B cell (primary cell): ENCODE measurements around the gene FILIP1. TPM values are rescaled to one million over a fixed set of nuclear protein-coding genes. Genes with fewer than 3 reads are reported as not detected.

Experiments
- ATAC-seq: fragments of 200-7000 bp; cut with Tn5 transposase; one replicate; pipeline ENCODE4 v1.10.0; 2021; ENCODE audit warnings: low read depth, mild to moderate bottlenecking, moderate number of reproducible peaks, moderate library complexity
- CTCF ChIA-PET: fragments of 350-600 bp; sonication (Branson Sonifier 250); formaldehyde crosslinking; loops from one replicate; lab custom pipeline; 2021; ENCODE audit warnings: antibody characterized with exemption, inconsistent platforms; lab: Charles Lee
- POLR2A ChIA-PET: fragments of 350-600 bp; sonication (Branson Sonifier 250); formaldehyde crosslinking; loops from one replicate; lab custom pipeline; 2021; ENCODE audit warnings: antibody characterized with exemption; lab: Charles Lee
- DNase-seq: peaks from one replicate; pipeline ENCODE4 v3.0.0; 2013
- H2AFZ ChIP-seq: 2 replicates; pipeline ENCODE4 v1.6.1; 2012; ENCODE audit warnings: mild to moderate bottlenecking, low read depth, low read length; ENCODE audit not compliant: insufficient read depth, poor library complexity, severe bottlenecking
- H3K27ac ChIP-seq, 2 donors: 1 replicate in 1 of 2; 2 replicates in 1 of 2; pipeline ENCODE4 v1.5.1; 2012 to 2013; ENCODE audit warnings: low read length in 2 of 2, mild to moderate bottlenecking in 2 of 2, moderate library complexity in 1 of 2
- H3K27me3 ChIP-seq, 4 experiments: fragments of 200-600 bp in 1 of 4; sonication (generic) in 1 of 4; replicated peaks in 1 of 4; 1 replicate in 2 of 4; 2 replicates in 2 of 4; pipeline versions ENCODE4 v1.6.1 to v1.7.0; 2013 to 2016; ENCODE audit warnings: low read length in 3 of 4, mild to moderate bottlenecking in 2 of 4, mixed read lengths in 1 of 4, moderate library complexity in 1 of 4; ENCODE audit not compliant: insufficient read depth in 4 of 4, control insufficient read depth in 3 of 4; ENCODE audit errors: control extremely low read depth in 1 of 4
- H3K36me3 ChIP-seq, 2 experiments: replicated peaks in 1 of 2; 1 replicate in 1 of 2; 2 replicates in 1 of 2; pipeline versions ENCODE4 v1.6.1 to v1.7.1; 2013; ENCODE audit warnings: low read length in 1 of 2; ENCODE audit not compliant: insufficient read depth in 2 of 2, control insufficient read depth in 1 of 2; ENCODE audit errors: control extremely low read depth in 1 of 2, extremely low read depth in 1 of 2
- H3K4me1 ChIP-seq, 2 donors: fragments of 200-600 bp in 1 of 2; sonication (generic) in 1 of 2; 1 replicate in 1 of 2; 2 replicates in 1 of 2; pipeline versions ENCODE4 v1.5.1 to v1.6.1; 2013 to 2017; ENCODE audit warnings: low read length in 2 of 2; ENCODE audit not compliant: control insufficient read depth in 2 of 2, insufficient read depth in 2 of 2
- H3K4me2 ChIP-seq: replicated peaks from 2 replicates; pipeline ENCODE3; 2012; ENCODE audit warnings: mild to moderate bottlenecking, low read depth, low read length; ENCODE audit not compliant: poor library complexity, severe bottlenecking
- H3K4me3 ChIP-seq, 5 experiments: fragments of 200-600 bp in 1 of 5; sonication (generic) in 1 of 5; 1 replicate in 3 of 5; 2 replicates in 2 of 5; pipeline versions ENCODE4 v1.5.1 to v1.7.0; 2011 to 2016; ENCODE audit warnings: low read length in 4 of 5, mild to moderate bottlenecking in 4 of 5, low read depth in 2 of 5, control low read depth in 1 of 5, moderate library complexity in 1 of 5; ENCODE audit not compliant: insufficient read depth in 1 of 5; ENCODE audit errors: control extremely low read depth in 1 of 5, extremely low read depth in 1 of 5
- H3K79me2 ChIP-seq: fragments of 200-600 bp; sonication (generic); one replicate; pipeline ENCODE4 v1.6.0; 2016; ENCODE audit warnings: low read length; ENCODE audit not compliant: control insufficient read depth, insufficient read depth
- H3K9ac ChIP-seq: fragments of 200-600 bp; sonication (generic); 2 replicates; pipeline ENCODE4 v1.6.1; 2017; ENCODE audit warnings: mild to moderate bottlenecking, low read length, moderate library complexity
- H3K9me3 ChIP-seq, 3 donors: one replicate each; pipeline versions ENCODE4 v1.6.1 to v1.7.1; 2013; ENCODE audit warnings: low read length in 2 of 3; ENCODE audit not compliant: control insufficient read depth in 2 of 3, insufficient read depth in 1 of 3; ENCODE audit errors: control extremely low read depth in 1 of 3
- H4K20me1 ChIP-seq: 2 replicates; pipeline ENCODE4 v1.6.0; 2012; ENCODE audit warnings: mild to moderate bottlenecking, low read length; ENCODE audit not compliant: insufficient read depth, control insufficient read depth, poor library complexity, severe bottlenecking
- H3K27ac Mint-ChIP-seq: one replicate; pipeline ENCODE4 v1.8.0; 2021; ENCODE audit warnings: mixed read lengths
- H3K27me3 Mint-ChIP-seq: one replicate; pipeline ENCODE4 v1.8.0; 2021; ENCODE audit warnings: mixed read lengths
- H3K4me1 Mint-ChIP-seq: one replicate; pipeline ENCODE4 v1.8.0; 2021; ENCODE audit warnings: mixed read lengths
- H3K4me3 Mint-ChIP-seq: one replicate; pipeline ENCODE4 v1.8.0; 2021; ENCODE audit warnings: mixed read lengths
- H3K9me3 Mint-ChIP-seq: one replicate; pipeline ENCODE4 v1.8.0; 2022; ENCODE audit warnings: mixed read lengths; ENCODE audit not compliant: insufficient read depth
- CTCF ChIP-seq: fragments of 200-600 bp; IDR thresholded peaks from one replicate; pipeline ENCODE4 v1.8.0; 2022; ENCODE audit warnings: antibody characterized with exemption, mild to moderate bottlenecking
- EZH2 ChIP-seq: IDR thresholded peaks from 2 replicates; pipeline ENCODE4 v1.6.1; 2012; ENCODE audit warnings: borderline replicate concordance, low read depth, mild to moderate bottlenecking, moderate library complexity, low read length; ENCODE audit not compliant: insufficient read depth, poor library complexity, severe bottlenecking
- WGBS: methylation state at CpG from one replicate; pipeline ENCODE4 v1.1.5; 2013; ENCODE audit warnings: missing lambda C conversion rate; ENCODE audit not compliant: insufficient coverage; 5-methylcytosine and 5-hydroxymethylcytosine counted together
- intact Hi-C: fragments of 100-400 bp; cut with micrococcal nuclease; formaldehyde crosslinking; loops from one replicate; pipeline ENCODE4 v1.10.0; 2022
- polyA plus RNA-seq: library from polyadenylated mRNA; depleted of rRNA; stranded (reverse); fragments of >200 nt; gene quantifications from 2 replicates; pipeline ENCODE4 v1.2.3, GENCODE V29; 2012
- total RNA-seq, 2 donors: library from RNA; stranded (reverse); fragments of 120-200 nt in 1 of 2; gene quantifications; 1 replicate in 1 of 2; 2 replicates in 1 of 2; pipeline versions ENCODE4 v1.2.3 to v1.2.4, GENCODE V29; 2013 to 2022

FILIP1 gene
- total and polyA plus RNA-seq, 2 donors (not counting 1 experiment from before 2014, with no cell fraction given): not detected

GRCh38 chr6:75525682-75526081 lies 32.1 kb upstream of the FILIP1 start:
- no peak for ATAC-seq
- no peak for DNase-seq
- ChIA-PET POLR2A (no interaction called here), CTCF (interaction anchor here (0.7 to 1.4 kb wide), 4 partner anchors 259 to 315 kb away, joined by 3 to 5 read pairs (median 3); no protein-coding TSS in a partner anchor)
- peaks cover 31% of the 10 kb centered on the region for H3K27me3 Mint-ChIP-seq
- intact Hi-C loops: loop anchor here (2.0 to 5.0 kb wide), 3 partner anchors 229 to 1788 kb away; no protein-coding TSS in a partner anchor
- no peak overlapping the region for H3K27ac Mint-ChIP-seq
- Histone ChIP-seq H3K4me1 (no peaks in the 10 kb centered on the region), H3K4me2 (no peak overlapping the region), H4K20me1 (no peaks in the 10 kb centered on the region), H3K27ac (no peak overlapping the region), H3K79me2 (no peaks in the 10 kb centered on the region), H3K4me3 (no peak overlapping the region), H3K9me3 (no peaks in the 10 kb centered on the region), H3K9ac (no peak overlapping the region), H3K27me3 (peaks cover 0 to 5% (median 0%) of the 10 kb centered on the region in 4 experiments), H3K36me3 (no peaks in the 10 kb centered on the region), H2AFZ (no peak overlapping the region)
- no CpG with 5 or more reads among the region's 3 CpGs for WGBS
- no peaks in the 10 kb centered on the region for H3K4me1 Mint-ChIP-seq
- H3K9me3 Mint-ChIP-seq: no peaks in the 10 kb centered on the region
- TF ChIP-seq EZH2 (no peak), CTCF (no peak)
- H3K4me3 Mint-ChIP-seq: no peak overlapping the region

- no peak overlapping the region for H3K4me2 ChIP-seq
- intact Hi-C loops: no loop called here
- Mint-ChIP-seq H3K9me3 (no peaks in the 10 kb centered on the region), H3K4me3 (no peak overlapping the region), H3K27ac (no peak overlapping the region), H3K4me1 (no peaks in the 10 kb centered on the region), H3K27me3 (peaks cover 28% of the 10 kb centered on the region)
- no peaks in the 10 kb centered on the region for H3K79me2 ChIP-seq
- ChIA-PET CTCF (interaction anchor here (1.1 to 1.4 kb wide), 2 partner anchors 257 to 314 kb away, joined by 3 to 5 read pairs; no protein-coding TSS in a partner anchor), POLR2A (no interaction called here)
- 89% methylated on average over 5 of the region's 9 CpGs for WGBS
- no peak for DNase-seq
- ATAC-seq: no peak
- TF ChIP-seq CTCF: no peak
- no peak for TF ChIP-seq EZH2
- H3K9me3 ChIP-seq: no peaks in the 10 kb centered on the region
- no peak overlapping the region for H2AFZ ChIP-seq
- H3K27me3 ChIP-seq: peaks cover 0 to 5% (median 0%) of the 10 kb centered on the region in 4 experiments
- H3K4me3 ChIP-seq: no peak overlapping the region
- no peak overlapping the region for H3K9ac ChIP-seq
- H4K20me1 ChIP-seq: no peaks in the 10 kb centered on the region
- no peaks in the 10 kb centered on the region for H3K36me3 ChIP-seq
- H3K27ac ChIP-seq: no peak overlapping the region
- no peaks in the 10 kb centered on the region for H3K4me1 ChIP-seq
Measured at GRCh38 chr6:75524322-75524972, 30.8 kb upstream of the FILIP1 start.
